ENCODE data around the gene CAMK2A. TPM values are rescaled to one million over a fixed set of nuclear protein-coding genes. Genes with fewer than 3 reads are reported as not detected.

The CAMK2A gene
- polyA plus RNA-seq, 2 of the 4 experiments (the other 2 are of a cell fraction) = 0.09 to 0.93 TPM

GRCh38 chr5:150338546-150338945 is 49.0 kb upstream of the CAMK2A start:
- WGBS (ENCODE audit: missing lambda C conversion rate) = 81% methylated on average over 11 of the region's 11 CpGs
- Histone ChIP-seq H3K27ac (no peak overlapping the region), H3K4me3 (no peak overlapping the region), H3K4me2 (no peak overlapping the region), H3K4me1 (no peaks in the 10 kb centered on the region), H3K9me3 (no peaks in the 10 kb centered on the region)
- CTCF ChIA-PET = interaction anchor here (1.4 to 5.7 kb wide), 4 partner anchors 12 to 121 kb away, joined by 3 to 56 read pairs (median 6); no protein-coding TSS in a partner anchor
- DNase-seq (ENCODE audit: low read depth in 1 of 2, low spot score in 1 of 2) = no peak
- no peak for ATAC-seq
- no peak for TF ChIP-seq TFCP2L1 (CRISPR knock-in tag; IDR thresholded peaks at IDR 0.05)
- no peak for TF ChIP-seq RAD21 (conservative IDR thresholded peaks at IDR 0.05 in 1 of 2, IDR thresholded peaks at IDR 0.05 in 1 of 2)
- TF ChIP-seq RNF2 (IDR thresholded peaks at IDR 0.05; ENCODE audit: borderline replicate concordance, low read depth) = no peak
- TF ChIP-seq RFX5 (IDR thresholded peaks at IDR 0.05) = no peak
- no peak for TF ChIP-seq HMGXB4 (CRISPR knock-in tag; IDR thresholded peaks at IDR 0.05; ENCODE audit: borderline replicate concordance)
- TF ChIP-seq BHLHE40 (IDR thresholded peaks at IDR 0.05; ENCODE audit: low read depth, low read length) = no peak
- no peak for TF ChIP-seq RCOR1 (IDR thresholded peaks at IDR 0.05; ENCODE audit: low read depth, low read length)
- no peak for TF ChIP-seq FOSB (CRISPR knock-in tag; IDR thresholded peaks at IDR 0.05)
- TF ChIP-seq ESRRA (IDR thresholded peaks at IDR 0.05; ENCODE audit: borderline replicate concordance, low read length) = no peak
- TF ChIP-seq ZSCAN20 (CRISPR knock-in tag; IDR thresholded peaks at IDR 0.05) = no peak
- TF ChIP-seq GATA3 (IDR thresholded peaks at IDR 0.05; ENCODE audit: borderline replicate concordance) = no peak
- TF ChIP-seq PHF8 (IDR thresholded peaks at IDR 0.05; ENCODE audit: borderline replicate concordance, low read depth) = no peak
- no peak for TF ChIP-seq SREBF2 (IDR thresholded peaks at IDR 0.05)
- TF ChIP-seq KDM1A (IDR thresholded peaks at IDR 0.05; ENCODE audit: low read depth) = no peak
- TF ChIP-seq CTCF (IDR thresholded peaks at IDR 0.05) = no peak
- TF ChIP-seq ZC3H11A (IDR thresholded peaks at IDR 0.05) = no peak
- no peak for TF ChIP-seq FOSL2 (IDR thresholded peaks at IDR 0.05)
- TF ChIP-seq FOSL2 (CRISPR knock-in tag; IDR thresholded peaks at IDR 0.05) = no peak
- POLR2A ChIA-PET = no interaction called here
- no peak for FAIRE-seq

DNA sequence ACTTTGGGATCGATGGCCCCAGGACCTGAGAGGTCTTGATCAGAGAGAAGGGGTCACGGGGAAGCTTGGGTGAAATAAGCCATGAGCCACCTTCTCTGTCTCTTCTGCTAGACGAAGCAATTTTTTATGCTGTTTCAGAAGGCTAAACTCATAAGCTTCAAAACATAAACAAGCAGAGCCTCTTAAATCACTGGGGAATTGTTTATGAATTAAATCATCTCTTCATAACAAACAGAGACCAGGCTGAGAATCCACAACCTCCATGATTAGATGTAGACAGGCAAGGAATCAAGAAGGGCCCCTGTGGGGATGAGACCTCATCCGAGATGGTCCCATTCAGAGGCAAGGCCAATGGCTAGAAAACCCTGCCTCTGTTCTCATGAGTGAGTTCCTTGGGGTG is 46.2 kb upstream of the CAMK2A start:
- WGBS (ENCODE audit: missing lambda C conversion rate) = 69% methylated on average over 4 of the region's 4 CpGs
- H3K9me3 ChIP-seq = no peaks in the 10 kb centered on the region
- ATAC-seq = no peak
- H3K4me1 ChIP-seq = no peaks in the 10 kb centered on the region
- DNase-seq (ENCODE audit: low read depth in 1 of 2, low spot score in 1 of 2) = no peak
- no peak overlapping the region for H3K27ac ChIP-seq
- CTCF ChIA-PET = interaction anchor here (0.8 to 8.5 kb wide), 5 partner anchors 10 to 23 kb away, joined by 3 to 58 read pairs (median 4); no protein-coding TSS in a partner anchor
- POLR2A ChIA-PET = interaction anchor here (1.3 kb wide), 1 partner anchor 19 kb away, joined by 3 read pairs; no protein-coding TSS in a partner anchor
- no peak for TF ChIP-seq FOSL2 (IDR thresholded peaks at IDR 0.05)
- TF ChIP-seq FOSL2 (CRISPR knock-in tag; IDR thresholded peaks at IDR 0.05) = no peak
- TF ChIP-seq NFE2L2 (conservative IDR thresholded peaks at IDR 0.05; ENCODE audit: low read length) = no peak
- no peak overlapping the region for H3K4me3 ChIP-seq
- no peak for FAIRE-seq
- no peak overlapping the region for H3K4me2 ChIP-seq

DNA sequence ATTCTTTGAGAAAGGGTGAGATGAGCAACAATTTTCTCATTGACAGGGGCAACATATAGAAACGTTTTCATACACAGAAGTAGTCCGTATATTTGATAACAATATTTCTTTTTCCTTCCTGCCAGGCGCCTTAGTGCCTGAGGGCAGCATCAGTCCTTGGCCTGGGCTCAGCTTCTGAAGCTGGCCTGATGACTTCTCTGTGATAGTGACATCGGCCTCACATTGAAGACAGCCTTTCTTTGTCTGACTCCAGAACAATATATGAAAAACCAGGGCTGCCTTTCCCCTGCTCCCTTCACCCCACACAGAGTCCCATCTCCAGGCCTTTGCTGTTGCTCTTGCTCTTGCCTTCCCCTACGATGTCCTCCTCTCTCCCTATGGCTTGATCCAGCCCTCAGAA is 43.8 kb upstream of the CAMK2A start:
- no peak overlapping the region for H3K27ac ChIP-seq
- DNase-seq (ENCODE audit: low read depth in 1 of 2, low spot score in 1 of 2) (no peak), ATAC-seq (no peak), FAIRE-seq (no peak)
- H3K9me3 ChIP-seq = no peaks in the 10 kb centered on the region
- no peak for TF ChIP-seq EP300 (IDR thresholded peaks at IDR 0.05)
- TF ChIP-seq NFE2L2 (conservative IDR thresholded peaks at IDR 0.05; ENCODE audit: low read length) = no peak
- 62% methylated on average over 5 of the region's 5 CpGs for WGBS (ENCODE audit: missing lambda C conversion rate)
- ChIA-PET POLR2A (no interaction called here), CTCF (interaction anchor here (1.2 to 8.5 kb wide), 2 partner anchors 17 to 61 kb away, joined by 3 to 58 read pairs; no protein-coding TSS in a partner anchor)
- H3K4me1 ChIP-seq = no peaks in the 10 kb centered on the region
- no peak overlapping the region for H3K4me2 ChIP-seq
- no peak overlapping the region for H3K4me3 ChIP-seq

Measured in A549 (cell line).